Adrenal gland (tissue), 5 donors: ENCODE measurements around the gene EHMT2.

Experiments used
- POLR2A ChIP-seq, 2 donors: fragments of 450-650 bp; IDR thresholded peaks; one replicate each; pipeline ENCODE4 v1.6.1; 2017; ENCODE audit warnings: antibody characterized with exemption in 2 of 2, mild to moderate bottlenecking in 2 of 2, moderate library complexity in 1 of 2
- TF ChIP-seq, protein P1 (sequence below), 6 experiments: fragments of 450-650 bp in 4 of 6; fragments of 200-600 bp in 2 of 6; sonication (generic) in 1 of 6; IDR thresholded peaks; 1 replicate in 5 of 6; 2 replicates in 1 of 6; pipeline versions ENCODE4 v1.5.1 to v1.8.0; 2016 to 2021; ENCODE audit warnings: antibody characterized with exemption in 6 of 6, mild to moderate bottlenecking in 2 of 6, moderate library complexity in 1 of 6
- donor health status: DM: no; HTN: no; CAD: no.

DNA sequence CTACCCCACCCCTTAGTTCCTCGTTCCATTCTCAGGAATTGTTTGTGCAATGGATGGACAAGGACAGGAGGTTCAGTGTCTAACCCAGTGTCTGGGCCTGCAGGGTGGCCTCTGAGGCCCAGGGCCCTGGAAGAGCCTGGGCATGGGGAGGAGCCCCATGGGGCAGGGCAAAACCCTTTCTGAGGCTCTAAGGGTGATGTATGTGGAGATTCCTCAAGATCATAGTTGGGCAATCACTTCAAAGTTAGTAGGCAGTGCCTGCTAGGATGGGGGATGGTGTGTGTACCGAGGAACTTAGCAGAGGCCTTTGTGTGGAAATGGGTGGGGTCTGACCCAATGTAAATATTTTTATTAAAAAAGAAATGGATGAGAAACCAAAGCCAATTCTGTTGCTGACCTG lies 23.3 kb upstream of the EHMT2 start:
- no peak for TF ChIP-seq POLR2A (IDR thresholded peaks at IDR 0.05)
- TF ChIP-seq, protein P1, sequence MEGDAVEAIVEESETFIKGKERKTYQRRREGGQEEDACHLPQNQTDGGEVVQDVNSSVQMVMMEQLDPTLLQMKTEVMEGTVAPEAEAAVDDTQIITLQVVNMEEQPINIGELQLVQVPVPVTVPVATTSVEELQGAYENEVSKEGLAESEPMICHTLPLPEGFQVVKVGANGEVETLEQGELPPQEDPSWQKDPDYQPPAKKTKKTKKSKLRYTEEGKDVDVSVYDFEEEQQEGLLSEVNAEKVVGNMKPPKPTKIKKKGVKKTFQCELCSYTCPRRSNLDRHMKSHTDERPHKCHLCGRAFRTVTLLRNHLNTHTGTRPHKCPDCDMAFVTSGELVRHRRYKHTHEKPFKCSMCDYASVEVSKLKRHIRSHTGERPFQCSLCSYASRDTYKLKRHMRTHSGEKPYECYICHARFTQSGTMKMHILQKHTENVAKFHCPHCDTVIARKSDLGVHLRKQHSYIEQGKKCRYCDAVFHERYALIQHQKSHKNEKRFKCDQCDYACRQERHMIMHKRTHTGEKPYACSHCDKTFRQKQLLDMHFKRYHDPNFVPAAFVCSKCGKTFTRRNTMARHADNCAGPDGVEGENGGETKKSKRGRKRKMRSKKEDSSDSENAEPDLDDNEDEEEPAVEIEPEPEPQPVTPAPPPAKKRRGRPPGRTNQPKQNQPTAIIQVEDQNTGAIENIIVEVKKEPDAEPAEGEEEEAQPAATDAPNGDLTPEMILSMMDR (IDR thresholded peaks at IDR 0.05) = no peak
